NB4 (cell line): ENCODE results near the gene RNASEH2A.

ENCODE experiments used
- POLR2A ChIP-seq: IDR thresholded peaks from 2 replicates; pipeline ENCODE4 v1.6.1; 2011; ENCODE audit warnings: mild to moderate bottlenecking; ENCODE audit not compliant: insufficient read length; ENCODE audit errors: extremely low read depth
- TF ChIP-seq, protein P1 (sequence below): IDR thresholded peaks from one replicate; pipeline ENCODE4 v1.5.1; 2012; ENCODE audit warnings: low read depth, low read length
- TF ChIP-seq, protein P2 (sequence below): IDR thresholded peaks from 2 replicates; pipeline ENCODE4 v1.6.1; 2011; ENCODE audit warnings: low read depth, low read length

DNA sequence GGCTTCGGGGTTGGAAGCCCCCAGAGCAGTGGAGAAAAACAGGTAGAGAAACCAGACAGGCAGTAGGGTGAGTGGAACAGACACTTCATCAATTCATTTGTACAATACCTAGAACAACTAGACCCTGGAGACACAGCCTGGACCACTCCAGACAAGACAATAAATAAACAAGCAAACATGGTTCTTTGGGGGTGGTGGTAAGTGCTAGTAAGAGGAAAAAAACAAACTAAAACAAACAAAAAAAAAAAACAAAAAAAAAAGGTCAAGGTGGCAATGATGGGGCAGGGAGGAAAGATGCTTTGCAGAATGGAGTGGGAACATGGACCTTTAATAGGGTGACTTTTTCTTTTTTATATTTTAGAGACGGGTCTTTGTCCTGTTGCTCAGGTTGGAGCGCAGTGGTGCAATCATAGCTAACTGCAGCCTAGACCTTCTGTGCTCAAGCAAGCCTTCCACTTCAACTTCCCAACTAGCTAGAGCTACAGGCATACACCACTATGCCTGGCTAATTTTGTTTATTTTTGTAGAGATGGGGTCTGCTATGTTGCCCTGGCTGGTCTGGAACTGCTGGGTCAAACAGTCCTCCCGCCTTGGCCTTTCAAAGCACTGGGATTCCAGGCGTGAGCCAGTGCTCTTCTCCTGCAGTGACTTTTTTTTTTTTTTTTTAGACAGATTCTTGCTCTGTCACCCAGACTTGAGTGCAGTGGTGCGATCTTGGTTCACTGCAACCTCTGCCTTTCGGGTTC is 12.0 kb upstream of the RNASEH2A start:
- TF ChIP-seq, protein P1, sequence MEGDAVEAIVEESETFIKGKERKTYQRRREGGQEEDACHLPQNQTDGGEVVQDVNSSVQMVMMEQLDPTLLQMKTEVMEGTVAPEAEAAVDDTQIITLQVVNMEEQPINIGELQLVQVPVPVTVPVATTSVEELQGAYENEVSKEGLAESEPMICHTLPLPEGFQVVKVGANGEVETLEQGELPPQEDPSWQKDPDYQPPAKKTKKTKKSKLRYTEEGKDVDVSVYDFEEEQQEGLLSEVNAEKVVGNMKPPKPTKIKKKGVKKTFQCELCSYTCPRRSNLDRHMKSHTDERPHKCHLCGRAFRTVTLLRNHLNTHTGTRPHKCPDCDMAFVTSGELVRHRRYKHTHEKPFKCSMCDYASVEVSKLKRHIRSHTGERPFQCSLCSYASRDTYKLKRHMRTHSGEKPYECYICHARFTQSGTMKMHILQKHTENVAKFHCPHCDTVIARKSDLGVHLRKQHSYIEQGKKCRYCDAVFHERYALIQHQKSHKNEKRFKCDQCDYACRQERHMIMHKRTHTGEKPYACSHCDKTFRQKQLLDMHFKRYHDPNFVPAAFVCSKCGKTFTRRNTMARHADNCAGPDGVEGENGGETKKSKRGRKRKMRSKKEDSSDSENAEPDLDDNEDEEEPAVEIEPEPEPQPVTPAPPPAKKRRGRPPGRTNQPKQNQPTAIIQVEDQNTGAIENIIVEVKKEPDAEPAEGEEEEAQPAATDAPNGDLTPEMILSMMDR = no peak
- TF ChIP-seq, protein P2, sequence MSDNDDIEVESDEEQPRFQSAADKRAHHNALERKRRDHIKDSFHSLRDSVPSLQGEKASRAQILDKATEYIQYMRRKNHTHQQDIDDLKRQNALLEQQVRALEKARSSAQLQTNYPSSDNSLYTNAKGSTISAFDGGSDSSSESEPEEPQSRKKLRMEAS = no peak
- no peak for TF ChIP-seq POLR2A
